IPS-11a (cell line): ENCODE measurements around the gene ZNF185.
"Not testable (repeated sequence)": the region's sequence is repeated elsewhere in the genome, so short reads cannot be mapped to it uniquely, and the experiment has no call there.

Experiments
- H3K4me3 ChIP-seq: one replicate; pipeline ENCODE4 v1.5.1; 2013; ENCODE audit warnings: low read depth, low read length, control low read depth

Gene ZNF185

DNA sequence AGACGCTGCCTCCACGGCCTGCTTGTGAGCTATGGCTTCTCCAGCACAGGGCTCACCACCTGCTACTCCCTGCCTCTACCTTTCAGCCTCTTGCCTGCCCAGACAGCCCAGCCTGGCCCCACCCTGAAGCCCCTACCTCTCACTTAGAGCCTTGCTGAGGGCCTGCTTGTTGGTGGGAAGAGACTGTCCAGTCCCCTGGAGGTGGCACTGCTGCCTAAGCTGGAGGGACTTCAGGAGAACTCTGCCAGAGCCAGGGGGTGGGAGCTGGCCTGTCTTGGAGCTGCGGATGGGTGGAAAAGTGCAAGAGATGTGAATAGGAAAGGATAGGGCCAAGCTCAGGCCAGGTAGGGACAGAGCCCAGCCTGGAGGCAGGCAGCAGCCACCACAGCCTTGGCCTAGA lies 2.7 kb upstream of the ZNF185 start:
- H3K4me3 ChIP-seq = no peak overlapping the region

DNA sequence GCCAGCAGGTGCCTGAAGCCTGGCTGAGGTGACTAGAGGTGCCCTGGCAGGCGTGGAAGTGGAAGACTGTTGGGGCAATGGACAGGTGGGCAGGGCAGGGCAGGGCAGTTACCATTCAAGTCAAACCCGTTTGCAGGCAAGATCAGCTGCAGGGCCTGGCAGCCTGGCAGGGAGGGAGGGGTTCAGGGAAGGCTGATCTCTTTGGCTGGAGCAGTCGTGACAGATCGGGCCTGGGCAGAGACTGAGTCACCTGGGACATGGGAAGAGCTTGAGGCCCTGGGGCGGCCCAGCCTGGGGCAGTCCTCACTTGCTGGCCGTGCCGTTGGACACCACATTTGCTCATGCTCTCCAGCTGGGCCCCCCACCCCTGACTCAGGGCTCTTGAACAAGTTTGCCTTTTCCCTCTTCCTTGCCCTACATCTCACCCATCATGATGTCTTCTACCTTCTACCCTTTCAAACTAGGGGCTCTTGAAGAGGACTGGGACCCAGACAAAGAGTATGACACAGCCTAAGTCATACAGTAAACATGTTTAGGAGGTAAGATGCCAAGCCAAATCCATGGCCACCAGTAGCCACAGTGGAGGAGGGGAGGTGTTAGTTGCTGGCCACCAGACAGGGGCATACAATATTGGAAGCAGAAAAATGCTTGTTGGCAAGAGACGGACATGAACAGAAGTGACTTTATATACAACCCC lies 2.0 kb upstream of the ZNF185 start:
- H3K4me3 ChIP-seq = no peak overlapping the region

DNA sequence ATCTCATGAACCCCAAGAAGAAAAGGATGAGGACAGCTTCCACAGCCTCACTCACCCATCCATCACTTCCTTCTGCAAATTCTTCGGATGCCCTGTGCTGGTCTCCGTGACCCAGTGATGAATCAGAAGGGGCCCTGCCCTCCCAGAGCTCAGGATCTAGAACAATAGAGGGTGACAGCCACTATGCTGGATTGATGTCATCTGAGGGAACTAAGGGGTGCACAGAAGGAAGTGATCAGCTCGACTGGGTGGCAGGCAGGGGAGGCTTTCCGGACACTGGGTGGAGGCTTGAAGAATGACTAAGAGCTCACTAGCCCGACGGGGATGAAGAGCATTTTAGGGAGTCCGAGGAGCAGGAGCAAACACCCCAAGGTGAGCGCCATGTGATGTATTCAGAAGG lies 1.4 kb upstream of the ZNF185 start:
- no peak overlapping the region for H3K4me3 ChIP-seq

DNA sequence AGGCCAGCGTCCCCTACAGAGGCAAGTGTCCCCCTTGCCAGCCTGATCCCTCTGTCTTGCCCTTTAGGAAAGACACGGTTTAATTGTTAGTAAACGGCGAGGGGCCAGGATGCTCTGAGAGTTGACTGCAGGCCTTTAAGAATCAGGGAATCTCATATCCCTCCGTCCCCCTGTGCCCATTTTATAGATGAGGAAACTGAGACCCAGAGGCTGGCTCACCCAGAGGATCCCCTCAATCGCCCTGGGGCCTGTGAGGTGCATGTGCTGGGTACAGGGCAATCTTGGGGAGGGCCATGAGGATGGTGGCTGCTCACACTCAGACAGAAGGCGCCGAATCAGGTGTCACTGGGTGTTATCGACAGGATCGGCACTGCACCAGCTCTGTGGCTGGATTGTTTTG lies 575 bp downstream of the ZNF185 start:
- H3K4me3 ChIP-seq = peak overlapping the region; percentile 17

DNA sequence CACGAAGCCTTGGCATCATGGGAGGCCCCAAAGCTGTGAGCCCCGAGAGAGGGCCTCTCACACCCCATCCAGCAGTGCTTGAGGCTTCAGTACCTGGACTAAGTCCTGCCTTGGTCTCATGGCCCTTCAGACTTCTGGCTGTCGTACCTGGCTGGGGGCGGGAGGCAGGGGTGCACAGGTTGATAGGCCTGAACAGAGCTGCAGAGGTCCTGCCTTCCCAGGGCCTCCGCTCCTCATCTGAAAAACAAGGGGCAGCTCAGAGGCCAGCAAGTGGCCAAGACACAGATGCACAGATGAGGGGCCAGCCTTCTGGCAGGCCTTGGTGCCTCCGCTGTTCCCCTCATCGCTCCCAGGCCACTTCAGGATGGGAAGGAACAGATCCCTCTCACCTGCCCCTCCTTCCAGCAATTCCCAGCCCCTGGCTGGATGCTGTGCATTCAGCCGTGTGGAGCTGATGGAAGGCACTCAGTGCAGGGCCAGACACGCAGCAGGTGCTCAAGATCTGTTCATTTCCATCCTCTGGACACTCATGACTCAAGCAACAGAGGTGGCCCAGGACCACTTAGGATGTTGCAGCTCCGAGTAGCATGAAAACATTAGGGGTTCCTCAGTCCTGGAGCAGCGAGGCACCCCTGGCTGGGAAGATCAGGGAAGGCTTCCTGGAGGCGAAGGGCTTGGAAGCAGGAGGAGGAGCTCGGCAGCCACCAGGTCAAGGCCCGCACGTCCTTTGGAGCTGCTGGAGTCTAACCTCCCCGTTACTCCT lies 1.4 kb downstream of the ZNF185 start:
- no peak overlapping the region for H3K4me3 ChIP-seq

DNA sequence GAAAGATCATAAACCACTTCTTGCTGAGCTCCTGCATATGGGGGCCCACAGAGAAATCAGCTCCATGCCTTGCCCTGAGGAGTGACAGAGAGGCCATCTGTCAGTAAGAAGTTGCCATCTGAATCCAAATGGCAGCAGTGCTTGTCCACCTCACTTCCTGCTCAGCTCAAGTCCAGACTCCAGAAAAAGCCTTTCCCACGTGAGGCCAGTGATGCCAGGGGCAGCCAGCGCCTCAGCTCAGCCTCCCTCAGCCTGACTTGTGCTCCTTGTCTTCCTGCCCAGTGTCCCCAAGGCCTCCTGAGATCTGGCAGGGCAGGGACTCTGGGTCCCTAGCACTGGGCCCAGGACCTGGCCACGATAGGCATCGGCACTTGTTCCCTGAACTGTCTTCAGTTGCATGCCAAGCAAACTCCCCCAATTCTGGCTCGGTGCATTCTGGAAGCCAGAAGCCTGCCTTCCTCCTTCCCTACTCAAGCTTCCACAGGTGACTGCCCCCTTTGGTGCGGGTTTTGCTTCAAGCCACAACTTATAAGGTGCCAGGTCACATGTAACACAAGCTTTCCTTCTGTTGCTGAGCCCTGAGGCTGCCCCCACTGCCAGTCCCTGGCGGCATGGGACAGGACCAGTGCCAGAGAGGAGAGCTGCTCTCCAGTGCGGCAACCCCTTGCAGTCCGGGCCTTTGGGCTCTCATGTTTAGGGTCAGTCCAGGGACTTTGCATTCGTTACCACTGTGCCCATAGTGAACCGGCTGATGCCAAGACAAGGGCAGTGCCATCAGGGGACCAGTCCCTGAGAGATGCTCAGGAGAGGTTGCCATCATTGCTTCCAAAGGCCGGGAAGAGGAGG lies 2.2 kb downstream of the ZNF185 start:
- H3K4me3 ChIP-seq = no peak overlapping the region

DNA sequence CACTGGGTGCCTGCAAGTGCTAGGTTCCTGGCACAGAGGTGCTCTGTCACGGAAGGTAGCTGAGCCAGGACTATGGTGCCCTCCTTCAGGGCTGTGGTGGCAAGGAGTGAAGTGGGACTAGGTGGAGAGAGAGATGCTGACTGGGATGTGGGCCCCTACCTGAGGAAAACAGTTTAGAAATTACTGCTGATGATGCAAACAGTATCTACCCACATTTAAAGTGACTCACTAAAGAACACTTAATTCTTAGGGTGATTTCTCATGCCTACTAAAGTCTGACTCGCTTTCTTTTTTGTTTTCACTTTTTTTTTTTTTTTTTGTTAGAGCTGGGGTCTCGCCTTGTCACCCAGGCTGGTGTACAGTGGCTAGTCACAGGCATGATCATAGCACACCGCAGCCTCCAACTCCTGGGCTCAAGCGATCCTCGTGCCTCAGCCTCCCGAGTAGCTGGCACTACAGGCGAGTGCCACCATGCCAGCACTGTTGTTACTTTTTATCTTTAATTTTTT lies 3.1 kb downstream of the ZNF185 start:
- H3K4me3 ChIP-seq = no peak overlapping the region

DNA sequence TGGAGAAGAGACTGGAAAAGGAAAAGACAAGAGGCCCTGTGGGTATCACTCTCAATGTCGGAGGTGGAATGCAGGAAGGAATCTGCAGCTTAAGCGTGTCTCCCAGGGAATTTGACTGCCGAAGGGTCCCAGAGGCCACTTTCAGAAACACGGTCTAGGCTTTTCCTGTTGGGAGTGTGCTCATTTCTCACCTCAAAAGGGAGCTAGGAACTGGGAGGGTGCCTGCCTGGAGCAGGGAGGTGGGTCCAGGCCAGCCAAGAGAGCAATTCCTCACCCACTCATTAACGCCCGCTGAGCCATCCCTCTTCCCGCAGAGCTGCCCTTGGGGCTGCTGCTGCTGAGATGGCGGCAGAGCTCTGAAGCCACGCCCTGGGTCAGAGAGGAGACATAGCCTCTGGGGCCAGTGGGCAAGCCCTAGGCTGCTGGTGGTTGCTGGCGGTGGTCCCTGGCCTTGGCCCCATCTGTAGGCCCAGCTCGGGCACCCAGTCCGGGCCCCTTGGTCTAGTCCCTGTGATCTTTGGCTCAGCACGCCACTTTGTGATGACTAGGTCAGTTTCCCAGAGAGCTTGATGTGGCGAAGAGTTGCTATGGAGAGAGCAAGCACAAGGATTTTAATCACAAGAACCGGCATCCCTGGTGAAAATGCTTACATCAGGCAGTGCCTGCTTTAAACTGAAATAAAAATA lies 4.1 kb downstream of the ZNF185 start:
- no peak overlapping the region for H3K4me3 ChIP-seq

DNA sequence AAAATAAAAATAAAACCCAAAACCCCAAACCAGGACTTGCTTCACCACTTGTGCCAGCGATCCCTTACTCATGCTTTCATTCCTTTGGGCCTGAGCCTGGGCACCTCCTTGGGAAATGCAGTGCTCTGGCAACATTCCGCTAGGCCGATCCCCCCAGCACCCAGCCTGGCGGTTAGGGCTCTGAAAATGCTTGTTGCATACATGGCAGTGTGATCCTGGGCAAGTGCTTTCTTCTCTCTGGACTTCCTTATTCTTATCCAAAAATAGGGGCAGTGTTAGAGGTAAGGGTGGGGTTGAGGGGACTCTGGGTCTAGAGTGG lies 4.6 kb downstream of the ZNF185 start:
- H3K4me3 ChIP-seq = no peak overlapping the region

DNA sequence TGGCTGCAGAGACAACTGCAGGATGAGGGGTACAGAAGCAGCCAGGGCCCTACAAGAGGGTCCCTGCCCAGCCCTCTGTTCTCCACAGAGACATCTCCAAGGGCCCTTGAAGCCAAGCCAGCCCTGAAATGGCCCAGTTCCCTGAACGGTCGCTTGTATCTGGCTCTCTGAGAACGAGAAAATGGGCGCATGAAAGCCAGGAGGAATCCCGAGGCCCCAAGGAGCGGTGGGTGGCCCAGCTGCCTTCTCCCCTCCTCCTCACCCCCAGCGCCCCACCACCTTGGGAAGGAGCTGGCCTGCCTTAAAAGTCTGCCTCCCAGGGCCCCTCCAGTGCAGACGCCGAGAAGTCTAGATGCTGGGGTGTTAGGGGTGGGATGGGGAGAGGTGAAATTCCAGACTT lies 5.7 kb downstream of the ZNF185 start:
- no peak overlapping the region for H3K4me3 ChIP-seq

DNA sequence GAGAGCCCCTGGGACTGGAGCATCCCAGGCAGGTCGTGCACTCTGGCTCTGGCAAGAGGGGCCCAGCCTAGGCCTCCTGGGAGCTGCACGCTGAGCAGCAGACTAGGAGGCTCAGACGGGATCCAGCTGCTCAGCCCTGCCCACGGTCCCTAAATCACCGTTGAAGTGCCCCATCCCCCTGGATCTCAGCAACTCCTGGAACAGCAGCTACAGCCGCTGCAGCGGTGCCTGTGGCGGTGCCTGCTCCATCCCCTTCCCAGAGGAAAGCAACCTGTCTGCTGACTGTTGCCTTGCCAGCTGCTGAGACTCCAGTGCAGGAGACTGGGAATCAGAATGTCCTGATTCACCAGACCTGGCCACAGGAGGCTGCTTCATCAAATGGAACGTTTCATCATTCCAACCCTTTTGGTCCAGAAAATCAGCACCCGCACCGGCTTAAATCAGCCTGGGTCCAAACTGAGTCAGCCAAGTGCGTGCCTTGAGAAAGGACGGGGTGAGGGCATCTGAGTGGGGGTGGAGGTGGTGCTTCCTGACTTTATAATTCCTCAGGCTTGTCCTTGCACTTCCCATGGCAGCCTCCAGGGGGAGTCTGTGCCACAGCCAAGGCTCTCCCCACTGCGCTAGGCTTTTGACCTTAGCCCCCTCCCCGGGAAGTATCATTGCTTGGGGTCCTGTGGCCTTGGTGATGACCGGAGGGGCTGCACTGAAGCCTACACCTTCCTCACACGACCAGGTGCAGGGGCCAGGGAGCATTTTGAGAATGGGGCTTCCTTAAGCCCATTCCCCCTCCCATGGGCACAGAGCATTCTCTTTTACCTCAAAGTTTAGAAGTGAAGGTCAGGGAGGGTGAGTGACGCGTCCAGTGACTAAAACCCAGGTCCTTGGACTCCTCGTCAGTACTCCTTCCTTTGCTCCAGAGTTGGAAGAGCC lies 6.5 kb downstream of the ZNF185 start:
- H3K4me3 ChIP-seq = no peak overlapping the region

DNA sequence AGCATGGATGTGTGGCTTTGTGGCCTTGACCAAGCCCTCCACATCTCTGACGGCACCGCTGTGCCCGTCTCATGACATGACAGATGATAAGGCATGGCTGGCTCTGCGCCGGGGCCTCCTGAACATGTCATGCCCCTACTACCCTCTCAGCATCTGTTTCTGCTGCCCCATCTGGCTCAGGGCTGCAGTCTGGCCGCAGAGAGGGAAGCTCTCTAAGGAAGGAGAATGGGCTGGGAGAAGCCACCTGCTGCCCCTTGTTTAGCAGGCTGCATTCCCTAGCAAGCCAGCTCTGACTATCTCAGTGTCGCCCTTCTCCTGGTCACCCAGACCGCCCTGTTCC lies 7.2 kb downstream of the ZNF185 start:
- H3K4me3 ChIP-seq = no peak overlapping the region

DNA sequence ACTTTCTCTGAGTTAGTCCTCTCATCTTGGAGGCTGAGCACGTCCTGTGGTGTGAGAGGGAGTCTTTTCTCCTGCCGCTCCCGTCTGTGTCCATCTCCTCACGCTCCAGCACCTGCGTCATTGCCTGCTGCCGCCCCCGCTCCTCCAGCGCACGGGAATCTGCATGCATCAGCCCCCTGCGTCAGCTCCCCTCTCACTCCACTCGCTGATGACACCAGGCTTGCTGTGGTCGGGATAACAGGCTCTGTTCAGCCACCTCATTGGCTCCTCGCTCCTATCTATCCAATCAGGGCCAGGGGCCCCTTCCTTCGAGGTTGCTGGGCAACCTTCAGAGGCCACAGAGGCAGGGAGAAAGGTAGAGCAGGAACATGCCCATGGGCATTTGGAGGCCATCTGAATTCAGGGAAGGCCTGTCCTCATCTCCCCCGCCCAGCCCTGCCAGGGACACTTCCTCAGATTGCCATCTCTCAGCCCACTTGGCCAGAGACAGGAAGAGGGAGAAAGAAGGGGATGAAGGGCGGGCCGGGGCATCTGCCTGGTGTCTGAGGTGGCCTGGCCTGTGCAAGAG lies 9.3 kb downstream of the ZNF185 start:
- no peak overlapping the region for H3K4me3 ChIP-seq

DNA sequence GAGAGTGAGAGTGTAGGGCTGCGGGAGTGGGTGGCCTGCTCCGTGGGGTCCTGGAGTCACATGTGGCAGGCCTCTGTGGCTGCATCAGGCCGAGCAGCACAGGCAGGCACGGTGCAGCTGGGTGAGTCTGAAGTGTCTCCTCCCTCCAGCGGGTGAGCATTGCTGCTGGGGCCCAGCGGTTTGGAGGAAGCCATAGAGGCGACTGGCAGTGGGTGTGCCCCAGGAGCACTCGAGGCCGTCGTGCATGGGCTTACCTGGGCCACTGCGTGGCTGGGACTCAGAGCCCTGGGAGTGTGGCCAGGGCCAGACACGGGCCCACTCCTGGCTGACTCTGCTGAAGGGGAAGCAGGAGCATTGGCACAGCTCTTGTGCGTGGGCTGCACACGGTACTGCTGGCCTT lies 10.6 kb downstream of the ZNF185 start:
- H3K4me3 ChIP-seq = no peak overlapping the region

DNA sequence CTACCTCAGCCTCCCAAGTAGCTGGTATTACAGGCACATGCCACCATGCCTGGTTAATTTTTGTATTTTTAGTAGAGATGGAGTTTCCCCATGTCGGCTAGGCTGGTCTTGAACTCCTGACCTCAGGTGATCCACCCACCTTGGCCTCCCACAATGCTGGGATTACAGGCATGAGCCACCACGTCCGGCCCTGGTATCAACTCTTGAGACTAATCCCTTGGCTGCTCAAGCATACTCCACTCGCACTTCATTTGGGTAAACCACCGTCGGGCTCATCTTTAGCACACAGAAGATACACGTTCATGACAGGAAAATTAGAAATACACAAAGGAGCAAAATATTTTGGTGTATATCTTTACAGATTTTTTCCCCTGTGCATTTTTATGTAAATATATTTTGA lies 12.2 kb downstream of the ZNF185 start:
- not testable (repeated sequence) for H3K4me3 ChIP-seq

DNA sequence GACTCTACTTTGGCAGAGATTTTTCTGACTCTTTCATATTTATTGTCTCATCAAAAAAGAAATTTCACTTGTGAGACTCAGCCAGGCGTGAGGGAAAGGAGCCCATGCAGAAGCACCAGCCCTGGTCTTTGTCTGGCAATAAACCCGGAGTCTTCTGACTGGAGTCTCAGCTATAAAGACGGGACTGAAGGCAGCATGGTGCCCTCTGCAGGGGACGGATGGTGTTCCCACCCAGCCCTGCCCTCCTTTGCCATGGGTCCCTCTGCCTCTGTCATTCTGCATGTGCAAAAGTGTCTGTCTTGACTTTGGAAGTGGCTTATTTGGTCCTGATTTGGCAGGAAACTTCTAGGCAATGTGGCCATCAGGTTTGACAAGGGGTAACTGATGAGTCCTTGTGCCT lies 14.2 kb downstream of the ZNF185 start:
- H3K4me3 ChIP-seq = no peak overlapping the region

DNA sequence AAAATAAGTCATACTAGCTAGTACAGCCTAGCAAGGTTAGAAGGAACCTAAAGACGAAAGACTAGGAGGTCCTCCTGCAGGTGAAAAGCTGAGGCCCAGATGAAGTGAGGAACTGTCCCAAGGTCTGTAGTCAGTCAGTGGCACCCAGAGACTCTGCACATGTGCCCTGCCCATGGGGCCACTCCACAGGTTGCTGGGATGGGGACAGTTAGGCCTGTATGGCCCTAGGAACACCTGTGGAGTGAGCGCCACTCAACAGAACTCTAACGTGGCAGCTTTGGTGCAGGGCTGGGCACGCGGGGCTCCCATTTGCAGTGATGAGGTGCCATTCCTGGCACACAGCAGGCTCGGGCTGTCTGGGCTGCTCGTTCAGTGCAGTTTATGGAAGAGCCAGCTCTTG lies 14.8 kb downstream of the ZNF185 start:
- no peak overlapping the region for H3K4me3 ChIP-seq

DNA sequence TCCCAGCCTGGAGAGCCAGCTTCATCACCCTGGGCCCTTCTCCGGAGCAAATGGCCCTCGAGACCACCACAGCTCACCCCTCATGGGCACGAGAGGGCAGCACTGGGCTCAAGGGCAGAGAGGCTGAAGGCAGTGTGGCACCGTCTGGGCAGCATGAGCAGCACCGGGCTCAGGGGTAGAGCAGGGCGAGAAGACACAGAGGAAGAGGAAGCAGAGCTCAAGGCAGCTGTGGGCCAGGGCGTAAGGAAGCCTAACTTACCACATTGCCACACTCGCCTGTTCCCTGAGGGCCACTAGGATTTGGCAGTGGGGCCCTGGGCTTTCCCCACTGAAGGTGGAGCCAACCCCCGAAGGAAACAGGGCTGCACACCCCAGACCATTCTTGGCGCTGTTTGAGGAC lies 15.5 kb downstream of the ZNF185 start:
- H3K4me3 ChIP-seq = no peak overlapping the region

DNA sequence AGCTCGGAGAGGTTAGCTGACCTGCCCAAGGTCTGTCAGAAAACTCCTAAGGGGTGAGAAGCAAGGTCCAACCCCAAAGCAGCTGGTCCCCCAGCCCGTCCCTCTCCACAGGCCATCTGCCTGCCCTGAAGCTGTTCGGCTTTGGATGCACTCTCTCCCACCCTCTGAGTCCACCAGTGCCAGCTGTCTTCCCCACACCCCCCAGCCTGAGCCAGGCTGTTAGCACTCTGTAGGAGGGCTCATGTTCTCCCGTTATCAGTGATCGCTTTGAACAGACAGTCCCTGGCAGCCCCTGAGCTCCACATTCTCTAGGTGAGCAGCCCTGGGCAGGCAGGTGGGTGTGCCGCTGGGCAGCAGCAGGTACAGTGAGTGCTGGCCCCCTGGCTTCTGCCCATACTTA lies 16.0 kb downstream of the ZNF185 start:
- H3K4me3 ChIP-seq = no peak overlapping the region
